ENCODE results near the gene LRRC49. TPM values are rescaled to one million over a fixed set of nuclear protein-coding genes. Genes with fewer than 3 reads are reported as not detected.
A peak's percentile ranks its signal among the peaks of the same experiment; 100 is the strongest.
"Not testable (repeated sequence)": the region's sequence is repeated elsewhere in the genome, so short reads cannot be mapped to it uniquely, and the experiment has no call there.

LRRC49 gene
- total RNA-seq, 1 donor: 14.2 TPM

GRCh38 chr15:70870051-70870450 lies 22.6 kb upstream of the LRRC49 start:
- no peak for TF ChIP-seq CTCF (IDR thresholded peaks at IDR 0.05; ENCODE audit: insufficient read depth, low read depth, low read length)
- H3K4me3 ChIP-seq (ENCODE audit: low read depth, low read length): no peak overlapping the region
- DNase-seq (ENCODE audit: low read depth): peak; percentile 87

DNA sequence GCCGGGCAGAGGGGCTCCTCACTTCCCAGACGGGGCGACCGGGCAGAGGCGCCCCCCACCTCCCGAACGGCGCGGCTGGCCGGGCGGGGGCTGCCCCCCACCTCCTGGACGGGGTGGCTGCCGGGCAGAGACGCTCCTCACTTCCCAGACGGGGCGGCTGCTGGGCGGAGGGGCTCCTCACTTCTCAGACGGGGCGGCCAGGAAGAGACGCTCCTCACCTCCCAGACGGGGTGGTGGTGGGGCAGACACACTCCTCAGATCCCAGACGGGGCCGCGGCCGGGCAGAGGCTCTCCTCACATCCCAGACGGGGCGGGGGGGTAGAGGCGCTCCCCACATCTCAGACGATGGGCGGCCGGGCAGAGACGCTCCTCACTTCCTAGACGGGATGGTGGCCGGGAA lies 21.1 kb upstream of the LRRC49 start:
- not testable (repeated sequence) for DNase-seq (ENCODE audit: low read depth); H3K4me3 ChIP-seq (ENCODE audit: low read depth, low read length)

- no peak for TF ChIP-seq CTCF (IDR thresholded peaks at IDR 0.05; ENCODE audit: insufficient read depth, low read depth, low read length)
- DNase-seq (ENCODE audit: low read depth): no peak
- H3K4me3 ChIP-seq (ENCODE audit: low read depth, low read length): no peak overlapping the region
These were observed 19.2 kb upstream of the LRRC49 start for GRCh38 chr15:70873232-70874054.

GRCh38 chr15:70875001-70875782 lies 17.4 kb upstream of the LRRC49 start:
- H3K4me3 ChIP-seq (ENCODE audit: low read depth, low read length): no peak overlapping the region
- peak; percentile 71 for TF ChIP-seq CTCF (IDR thresholded peaks at IDR 0.05; ENCODE audit: insufficient read depth, low read depth, low read length)
- DNase-seq (ENCODE audit: low read depth): peak; percentile 54

- no peak for DNase-seq (ENCODE audit: low read depth)
- no peak overlapping the region for H3K4me3 ChIP-seq (ENCODE audit: low read depth, low read length)
- no peak for TF ChIP-seq CTCF (IDR thresholded peaks at IDR 0.05; ENCODE audit: insufficient read depth, low read depth, low read length)
These were observed 16.6 kb upstream of the LRRC49 start for GRCh38 chr15:70876011-70876410.

DNA sequence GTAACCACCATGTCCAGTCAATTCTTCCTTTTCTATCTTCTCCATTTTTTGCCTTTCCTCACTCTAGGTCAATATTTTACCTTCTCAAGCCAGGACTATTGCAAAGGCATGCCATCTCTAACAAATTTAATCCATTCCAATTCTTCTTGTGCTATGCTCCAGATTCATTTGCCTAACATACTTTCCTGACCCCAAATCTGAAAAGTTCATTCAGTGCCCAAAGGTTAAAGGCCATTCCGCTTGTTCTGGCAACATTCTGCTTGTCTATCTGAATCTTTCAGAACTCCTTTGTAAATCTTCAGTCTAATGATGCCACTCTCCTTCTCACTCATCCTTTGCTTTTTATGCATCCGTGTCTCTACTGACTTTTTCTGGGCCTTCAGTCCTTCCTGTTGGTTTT lies 15.9 kb upstream of the LRRC49 start:
- H3K4me3 ChIP-seq (ENCODE audit: low read depth, low read length): no peak overlapping the region
- DNase-seq (ENCODE audit: low read depth): no peak
- no peak for TF ChIP-seq CTCF (IDR thresholded peaks at IDR 0.05; ENCODE audit: insufficient read depth, low read depth, low read length)

GRCh38 chr15:70879401-70879800 lies 13.2 kb upstream of the LRRC49 start:
- TF ChIP-seq CTCF (IDR thresholded peaks at IDR 0.05; ENCODE audit: insufficient read depth, low read depth, low read length): no peak
- no peak overlapping the region for H3K4me3 ChIP-seq (ENCODE audit: low read depth, low read length)
- no peak for DNase-seq (ENCODE audit: low read depth)

Measured in fibroblast of villous mesenchyme (primary cell).